ENCODE results near the gene PTPRD. TPM values are rescaled to one million over a fixed set of nuclear protein-coding genes. Genes with fewer than 3 reads are reported as not detected.

Gene PTPRD
- total RNA-seq, 1 experiment from 2014 or later = 70.1 TPM

GRCh38 chr9:9170439-9171134, 1442.2 kb downstream of the PTPRD start:
- CTCF ChIA-PET = no interaction called here

GRCh38 chr9:9142001-9142400, 1470.8 kb downstream of the PTPRD start:
- Mint-ChIP-seq H3K27ac (ENCODE audit: unreplicated experiment) (no peak overlapping the region), H3K27me3 (ENCODE audit: insufficient read depth, unreplicated experiment) (no peaks in the 10 kb centered on the region), H3K4me1 (ENCODE audit: low read depth, unreplicated experiment) (no peaks in the 10 kb centered on the region), H3K9me3 (ENCODE audit: unreplicated experiment) (no peaks in the 10 kb centered on the region), H3K36me3 (ENCODE audit: insufficient read depth, unreplicated experiment) (no peaks in the 10 kb centered on the region), H3K4me3 (ENCODE audit: unreplicated experiment) (no peak overlapping the region)
- Histone ChIP-seq H3K27me3 (replicated peaks; ENCODE audit: control insufficient read depth, insufficient read depth, low read length) (no peaks in the 10 kb centered on the region), H3K4me1 (no peaks in the 10 kb centered on the region), H3K36me3 (ENCODE audit: control insufficient read depth, insufficient read depth, low read length) (no peaks in the 10 kb centered on the region), H3K9me3 (no peaks in the 10 kb centered on the region), H3K4me3 (ENCODE audit: low read depth, low read length) (no peak overlapping the region)
- DNase-seq = no peak
- intact Hi-C loops (cut with micrococcal nuclease; ENCODE audit: unreplicated experiment) = no loop called here
- POLR2A ChIA-PET = no interaction called here
- BruUV-seq (replicated peaks) = no TSS peak
- CTCF ChIA-PET = no interaction called here
- no peak for TF ChIP-seq CTCF (IDR thresholded peaks at IDR 0.05; ENCODE audit: insufficient read depth in 1 of 2, low read depth in 1 of 2, low read length in 1 of 2, severe bottlenecking in 1 of 2, unreplicated experiment in 1 of 2)

More at GRCh38 chr9:9170439-9171134, 1442.2 kb downstream of the PTPRD start:
- no peak for TF ChIP-seq CTCF (IDR thresholded peaks at IDR 0.05; ENCODE audit: insufficient read depth in 1 of 2, low read depth in 1 of 2, low read length in 1 of 2, severe bottlenecking in 1 of 2, unreplicated experiment in 1 of 2)
- Mint-ChIP-seq H3K9me3 (ENCODE audit: unreplicated experiment) (no peaks in the 10 kb centered on the region), H3K27ac (ENCODE audit: unreplicated experiment) (no peak overlapping the region), H3K4me1 (ENCODE audit: low read depth, unreplicated experiment) (no peaks in the 10 kb centered on the region), H3K36me3 (ENCODE audit: insufficient read depth, unreplicated experiment) (no peaks in the 10 kb centered on the region), H3K27me3 (ENCODE audit: insufficient read depth, unreplicated experiment) (no peaks in the 10 kb centered on the region), H3K4me3 (ENCODE audit: unreplicated experiment) (no peak overlapping the region)
- intact Hi-C loops (cut with micrococcal nuclease; ENCODE audit: unreplicated experiment) = no loop called here
- no peaks in the 10 kb centered on the region for H3K9me3 ChIP-seq
- H3K4me3 ChIP-seq (ENCODE audit: low read depth, low read length) = no peak overlapping the region
- no TSS peak for BruUV-seq (replicated peaks)
- no peak for DNase-seq
- H3K36me3 ChIP-seq (ENCODE audit: control insufficient read depth, insufficient read depth, low read length) = no peaks in the 10 kb centered on the region
- POLR2A ChIA-PET = no interaction called here
- H3K4me1 ChIP-seq = no peaks in the 10 kb centered on the region
- H3K27me3 ChIP-seq (replicated peaks; ENCODE audit: control insufficient read depth, insufficient read depth, low read length) = no peaks in the 10 kb centered on the region

GRCh38 chr9:9133526-9133925, 1479.3 kb downstream of the PTPRD start:
- Mint-ChIP-seq H3K9me3 (ENCODE audit: unreplicated experiment) (no peaks in the 10 kb centered on the region), H3K36me3 (ENCODE audit: insufficient read depth, unreplicated experiment) (no peaks in the 10 kb centered on the region), H3K4me3 (ENCODE audit: unreplicated experiment) (no peak overlapping the region), H3K27ac (ENCODE audit: unreplicated experiment) (no peak overlapping the region), H3K27me3 (ENCODE audit: insufficient read depth, unreplicated experiment) (peaks cover 6% of the 10 kb centered on the region), H3K4me1 (ENCODE audit: low read depth, unreplicated experiment) (no peaks in the 10 kb centered on the region)
- DNase-seq = no peak
- Histone ChIP-seq H3K36me3 (ENCODE audit: control insufficient read depth, insufficient read depth, low read length) (no peaks in the 10 kb centered on the region), H3K4me3 (ENCODE audit: low read depth, low read length) (no peak overlapping the region), H3K9me3 (no peaks in the 10 kb centered on the region), H3K27me3 (replicated peaks; ENCODE audit: control insufficient read depth, insufficient read depth, low read length) (no peaks in the 10 kb centered on the region), H3K4me1 (no peaks in the 10 kb centered on the region)
- no peak for TF ChIP-seq CTCF (IDR thresholded peaks at IDR 0.05; ENCODE audit: insufficient read depth in 1 of 2, low read depth in 1 of 2, low read length in 1 of 2, severe bottlenecking in 1 of 2, unreplicated experiment in 1 of 2)
- no TSS peak for BruUV-seq (replicated peaks)
- POLR2A ChIA-PET = no interaction called here
- intact Hi-C loops (cut with micrococcal nuclease; ENCODE audit: unreplicated experiment) = no loop called here
- CTCF ChIA-PET = no interaction called here
